GM12892 (cell line): ENCODE data around the gene GPR35.

Experiments used
- POLR2A ChIP-seq: IDR thresholded peaks from 2 replicates; pipeline ENCODE4 v1.6.1; 2011; ENCODE audit warnings: low read depth, low read length, control low read depth
- POLR2AphosphoS5 ChIP-seq: IDR thresholded peaks from 2 replicates; pipeline ENCODE4 v1.6.1; 2011; ENCODE audit warnings: low read depth, low read length, control low read depth
- TAF1 ChIP-seq: IDR thresholded peaks from 2 replicates; pipeline ENCODE4 v1.6.1; 2011; ENCODE audit warnings: low read depth, mild to moderate bottlenecking, control low read depth, low read length, borderline replicate concordance

DNA sequence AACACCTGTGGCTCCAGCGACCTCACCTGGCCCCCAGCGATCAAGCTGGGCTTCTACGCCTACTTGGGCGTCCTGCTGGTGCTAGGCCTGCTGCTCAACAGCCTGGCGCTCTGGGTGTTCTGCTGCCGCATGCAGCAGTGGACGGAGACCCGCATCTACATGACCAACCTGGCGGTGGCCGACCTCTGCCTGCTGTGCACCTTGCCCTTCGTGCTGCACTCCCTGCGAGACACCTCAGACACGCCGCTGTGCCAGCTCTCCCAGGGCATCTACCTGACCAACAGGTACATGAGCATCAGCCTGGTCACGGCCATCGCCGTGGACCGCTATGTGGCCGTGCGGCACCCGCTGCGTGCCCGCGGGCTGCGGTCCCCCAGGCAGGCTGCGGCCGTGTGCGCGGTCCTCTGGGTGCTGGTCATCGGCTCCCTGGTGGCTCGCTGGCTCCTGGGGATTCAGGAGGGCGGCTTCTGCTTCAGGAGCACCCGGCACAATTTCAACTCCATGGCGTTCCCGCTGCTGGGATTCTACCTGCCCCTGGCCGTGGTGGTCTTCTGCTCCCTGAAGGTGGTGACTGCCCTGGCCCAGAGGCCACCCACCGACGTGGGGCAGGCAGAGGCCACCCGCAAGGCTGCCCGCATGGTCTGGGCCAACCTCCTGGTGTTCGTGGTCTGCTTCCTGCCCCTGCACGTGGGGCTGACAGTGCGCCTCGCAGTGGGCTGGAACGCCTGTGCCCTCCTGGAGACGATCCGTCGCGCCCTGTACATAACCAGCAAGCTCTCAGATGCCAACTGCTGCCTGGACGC is 4.9 kb downstream of the GPR35 start:
- no peak for TF ChIP-seq POLR2A
- no peak for TF ChIP-seq TAF1
- TF ChIP-seq POLR2AphosphoS5, result no peak
